22Rv1 (cell line): ENCODE results near the gene KDM4B.

Experiments
- ZFX ChIP-seq: fragments of 450-650 bp; IDR thresholded peaks from 2 replicates; pipeline ENCODE4 v1.6.1; 2017; ENCODE audit warnings: antibody characterized with exemption, borderline replicate concordance
- TF ChIP-seq, protein P1 (sequence below): fragments of 450-650 bp; IDR thresholded peaks from 2 replicates; pipeline ENCODE4 v1.5.1; 2017; ENCODE audit warnings: mild to moderate bottlenecking

GRCh38 chr19:5059793-5060192 lies 90.9 kb downstream of the KDM4B start:
- TF ChIP-seq, protein P1, sequence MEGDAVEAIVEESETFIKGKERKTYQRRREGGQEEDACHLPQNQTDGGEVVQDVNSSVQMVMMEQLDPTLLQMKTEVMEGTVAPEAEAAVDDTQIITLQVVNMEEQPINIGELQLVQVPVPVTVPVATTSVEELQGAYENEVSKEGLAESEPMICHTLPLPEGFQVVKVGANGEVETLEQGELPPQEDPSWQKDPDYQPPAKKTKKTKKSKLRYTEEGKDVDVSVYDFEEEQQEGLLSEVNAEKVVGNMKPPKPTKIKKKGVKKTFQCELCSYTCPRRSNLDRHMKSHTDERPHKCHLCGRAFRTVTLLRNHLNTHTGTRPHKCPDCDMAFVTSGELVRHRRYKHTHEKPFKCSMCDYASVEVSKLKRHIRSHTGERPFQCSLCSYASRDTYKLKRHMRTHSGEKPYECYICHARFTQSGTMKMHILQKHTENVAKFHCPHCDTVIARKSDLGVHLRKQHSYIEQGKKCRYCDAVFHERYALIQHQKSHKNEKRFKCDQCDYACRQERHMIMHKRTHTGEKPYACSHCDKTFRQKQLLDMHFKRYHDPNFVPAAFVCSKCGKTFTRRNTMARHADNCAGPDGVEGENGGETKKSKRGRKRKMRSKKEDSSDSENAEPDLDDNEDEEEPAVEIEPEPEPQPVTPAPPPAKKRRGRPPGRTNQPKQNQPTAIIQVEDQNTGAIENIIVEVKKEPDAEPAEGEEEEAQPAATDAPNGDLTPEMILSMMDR, result no peak
- no peak for TF ChIP-seq ZFX
